Fibroblast of skin of abdomen (primary cell): ENCODE measurements around the gene CD22.

Source experiments
- DNase-seq: peaks from one replicate; pipeline ENCODE4 v3.0.0-alpha.2; 2013

The CD22 gene

GRCh38 chr19:35388277-35389054 is 59.5 kb downstream of the CD22 start:
- no peak for DNase-seq

- DNase-seq = no peak
Observed at GRCh38 chr19:35389192-35389861, 60.3 kb downstream of the CD22 start.

GRCh38 chr19:35392742-35393715 is 64.0 kb downstream of the CD22 start:
- no peak for DNase-seq

- DNase-seq = no peak
Observed at GRCh38 chr19:35395382-35396199, 66.6 kb downstream of the CD22 start.

GRCh38 chr19:35396240-35396885 is 67.4 kb downstream of the CD22 start:
- no peak for DNase-seq
